Stimulated activated CD4-positive, alpha-beta T cell treated with anti-CD3 and anti-CD28 coated beads, Interleukin-2, amount 100 ng/mL, for 48 hours (primary cell): ENCODE measurements around the gene SLC1A5.
"Not testable (repeated sequence)": the region's sequence is repeated elsewhere in the genome, so short reads cannot be mapped to it uniquely, and the experiment has no call there.

ENCODE experiments used
- DNase-seq, 2 donors: peaks; one replicate each; pipeline ENCODE4 v3.0.0-alpha.2; 2020

The SLC1A5 gene

GRCh38 chr19:46766569-46767317, 21.7 kb downstream of the SLC1A5 start:
- peak; percentile 54 to 60 for DNase-seq

- DNase-seq, result no peak
These were observed 23.5 kb downstream of the SLC1A5 start for GRCh38 chr19:46764817-46765291.

GRCh38 chr19:46762245-46762890, 26.0 kb downstream of the SLC1A5 start:
- no peak for DNase-seq

- DNase-seq, result no peak
These were observed 27.0 kb downstream of the SLC1A5 start for GRCh38 chr19:46761418-46761831.

GRCh38 chr19:46760897-46761296, 27.5 kb downstream of the SLC1A5 start:
- DNase-seq, result not testable (repeated sequence)

- DNase-seq, result no peak
These were observed 28.0 kb downstream of the SLC1A5 start for GRCh38 chr19:46760363-46760762.

- DNase-seq, result no peak
These were observed 28.5 kb downstream of the SLC1A5 start for GRCh38 chr19:46759817-46760333.

GRCh38 chr19:46759206-46759605, 29.2 kb downstream of the SLC1A5 start:
- no peak for DNase-seq

- DNase-seq, result no peak
These were observed 31.9 kb downstream of the SLC1A5 start for GRCh38 chr19:46756544-46756888.

GRCh38 chr19:46755853-46756543, 32.4 kb downstream of the SLC1A5 start:
- no peak for DNase-seq

- DNase-seq, result no peak
These were observed 33.1 kb downstream of the SLC1A5 start for GRCh38 chr19:46755077-46755852.

GRCh38 chr19:46753420-46754155, 34.8 kb downstream of the SLC1A5 start:
- DNase-seq, result peak; percentile 55 to 62

- DNase-seq, result peak; percentile 78 to 79
These were observed 39.9 kb downstream of the SLC1A5 start for GRCh38 chr19:46748325-46749109.

GRCh38 chr19:46746281-46747057, 41.9 kb downstream of the SLC1A5 start, which contains the start of gene STRN4:
STRN4 (minus strand) TSS chr19:46746450; CDS start chr19:46746430, 20 bp downstream.
- peak; percentile 26 to 58 for DNase-seq

GRCh38 chr19:46745521-46746280, 42.7 kb downstream of the SLC1A5 start, which contains the start of gene FKRP:
FKRP (plus strand) TSS chr19:46746057; CDS start chr19:46755451, 9,394 bp downstream.
- DNase-seq, result peak; percentile 16 to 31

- no peak for DNase-seq
These were observed 43.4 kb downstream of the SLC1A5 start for GRCh38 chr19:46745030-46745429.

GRCh38 chr19:46744005-46744691, 44.2 kb downstream of the SLC1A5 start:
- no peak for DNase-seq

- DNase-seq, result no peak
These were observed 45.4 kb downstream of the SLC1A5 start for GRCh38 chr19:46742926-46743480.
